Right cardiac atrium (tissue), 5 donors: ENCODE data around the gene SLC39A6. TPM values are rescaled to one million over a fixed set of nuclear protein-coding genes. Genes with fewer than 3 reads are reported as not detected.
"Not testable (repeated sequence)": the region's sequence is repeated elsewhere in the genome, so short reads cannot be mapped to it uniquely, and the experiment has no call there.

ENCODE experiments used
- ATAC-seq, 2 donors: fragments of 200-7000 bp; cut with Tn5 transposase; one replicate each; pipeline versions ENCODE4 v1.8.0 to v1.9.1; 2020; ENCODE audit warnings: moderate library complexity in 2 of 2, mild to moderate bottlenecking in 1 of 2
- DNase-seq, 3 donors: peaks; one replicate each; pipeline ENCODE4 v3.0.0-alpha.2; 2020
- H3K27ac ChIP-seq: one replicate; pipeline ENCODE4 v1.5.1; 2013; ENCODE audit warnings: mild to moderate bottlenecking, low read length, control low read depth, moderate library complexity
- H3K27me3 ChIP-seq: one replicate; pipeline ENCODE4 v1.6.1; 2013; ENCODE audit not compliant: control insufficient read depth, insufficient read depth
- H3K4me1 ChIP-seq: one replicate; pipeline ENCODE4 v1.6.1; 2013; ENCODE audit warnings: low read length; ENCODE audit not compliant: control insufficient read depth, insufficient read depth
- H3K4me3 ChIP-seq: one replicate; pipeline ENCODE4 v1.5.1; 2013; ENCODE audit warnings: low read length, control low read depth
- H3K9me3 ChIP-seq: one replicate; pipeline ENCODE4 v1.6.1; 2013; ENCODE audit warnings: low read length; ENCODE audit not compliant: control insufficient read depth
- WGBS: extraction: QIAGEN DNeasy Blood & Tissue Kit; methylation state at CpG from one replicate; pipeline ENCODE4 v1.1.7; 2013; 5-methylcytosine and 5-hydroxymethylcytosine counted together
- intact Hi-C, 4 donors: fragments of 100-400 bp; cut with DNase I; formaldehyde crosslinking; loops; one replicate each; pipeline versions ENCODE4 v1.11.0 to v1.14.0; 2022 to 2023
- polyA plus RNA-seq: library from polyadenylated mRNA; stranded (reverse); fragments of 200-250 nt; gene quantifications from one replicate; pipeline ENCODE4 v1.2.3, GENCODE V29; 2013
- total RNA-seq, 4 donors: library from RNA; stranded (reverse); fragmentation: NEBNext Ultra II Directional; extraction: Animal tissue kit (Norgen Biotek cat#: 25700); gene quantifications; one replicate each; pipeline ENCODE4 v1.2.1, GENCODE V29; 2021
- donor health status: healthy with polysubstance abuse.
- donor health status: DM: no; HTN: yes; CAD: no.
- donor health status: DM: no; HTN: no; CAD: no.
- donor health status: DM: no; HTN: yes; CAD: no; lungs with severe emphysema.
- donor health status: DM: yes; HTN: yes; CAD: no.

Gene SLC39A6
- total and polyA plus RNA-seq, 5 donors, result 5.5 to 17.1 (median 14.0) TPM

DNA sequence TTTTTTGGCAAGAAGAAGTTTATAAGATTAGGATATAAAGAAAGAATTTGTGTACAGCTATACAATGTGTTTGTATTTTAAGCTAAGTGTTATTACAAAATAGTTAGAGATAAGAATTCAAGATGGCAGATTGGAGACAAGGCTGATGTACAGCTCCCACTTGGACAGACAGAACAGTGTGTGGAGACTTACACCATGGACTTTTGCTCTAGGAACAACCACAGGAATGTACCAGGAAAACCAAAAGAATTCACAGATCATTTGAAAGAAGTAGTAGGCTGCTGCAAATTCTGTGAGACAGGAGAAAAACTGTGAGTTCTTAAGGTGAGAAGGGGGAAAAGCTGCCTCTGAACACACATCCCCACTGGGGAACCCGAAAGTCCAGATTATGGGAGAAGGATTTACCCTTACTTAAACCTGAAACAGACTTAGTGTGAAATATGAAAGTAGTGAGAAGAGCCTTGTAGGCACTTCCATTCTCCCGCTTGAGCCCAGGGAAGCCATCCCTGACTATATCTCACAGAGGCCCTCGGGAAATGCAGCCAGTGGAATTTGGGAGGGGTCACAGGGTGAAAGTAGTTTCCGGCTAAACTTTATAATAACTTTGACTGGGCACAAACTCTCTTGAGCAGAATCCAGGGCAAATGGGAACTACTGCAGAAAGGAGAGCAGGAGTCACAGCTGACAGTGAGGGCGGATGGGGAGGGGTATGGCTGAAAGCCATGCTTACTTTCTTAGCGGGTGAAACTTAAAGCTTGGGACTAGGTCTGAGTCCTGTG lies 50.2 kb downstream of the SLC39A6 start:
- H3K27ac ChIP-seq, result no peak overlapping the region
- intact Hi-C loops, result no loop called here
- no peaks in the 10 kb centered on the region for H3K4me1 ChIP-seq
- ATAC-seq (no peak), DNase-seq (no peak)
- no peaks in the 10 kb centered on the region for H3K9me3 ChIP-seq
- WGBS, result 83% methylated on average over 6 of the region's 6 CpGs
- no peak overlapping the region for H3K4me3 ChIP-seq
- no peaks in the 10 kb centered on the region for H3K27me3 ChIP-seq

DNA sequence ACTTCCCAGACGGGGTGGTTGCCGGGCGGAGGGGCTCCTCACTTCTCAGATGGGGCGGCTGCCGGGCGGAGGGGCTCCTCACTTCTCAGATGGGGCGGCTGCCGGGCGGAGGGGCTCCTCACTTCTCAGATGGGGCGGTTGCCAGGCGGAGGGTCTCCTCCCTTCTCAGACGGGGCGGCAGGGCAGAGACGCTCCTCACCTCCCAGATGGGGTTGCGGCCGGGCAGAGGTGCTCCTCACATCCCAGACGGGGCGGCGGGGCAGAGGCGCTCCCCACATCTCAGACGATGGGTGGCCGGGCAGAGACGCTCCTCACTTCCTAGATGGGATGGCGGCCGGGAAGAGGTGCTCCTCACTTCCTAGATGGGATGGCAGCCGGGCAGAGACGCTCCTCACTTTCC lies 51.4 kb downstream of the SLC39A6 start:
- ATAC-seq, intact Hi-C loops, H3K4me3 ChIP-seq, H3K27ac ChIP-seq, H3K4me1 ChIP-seq, H3K27me3 ChIP-seq, H3K9me3 ChIP-seq: not testable (repeated sequence)
- WGBS, result 97% methylated on average over 22 of the region's 27 CpGs
- peak in 1 of 3 donors; percentile 58 for DNase-seq

DNA sequence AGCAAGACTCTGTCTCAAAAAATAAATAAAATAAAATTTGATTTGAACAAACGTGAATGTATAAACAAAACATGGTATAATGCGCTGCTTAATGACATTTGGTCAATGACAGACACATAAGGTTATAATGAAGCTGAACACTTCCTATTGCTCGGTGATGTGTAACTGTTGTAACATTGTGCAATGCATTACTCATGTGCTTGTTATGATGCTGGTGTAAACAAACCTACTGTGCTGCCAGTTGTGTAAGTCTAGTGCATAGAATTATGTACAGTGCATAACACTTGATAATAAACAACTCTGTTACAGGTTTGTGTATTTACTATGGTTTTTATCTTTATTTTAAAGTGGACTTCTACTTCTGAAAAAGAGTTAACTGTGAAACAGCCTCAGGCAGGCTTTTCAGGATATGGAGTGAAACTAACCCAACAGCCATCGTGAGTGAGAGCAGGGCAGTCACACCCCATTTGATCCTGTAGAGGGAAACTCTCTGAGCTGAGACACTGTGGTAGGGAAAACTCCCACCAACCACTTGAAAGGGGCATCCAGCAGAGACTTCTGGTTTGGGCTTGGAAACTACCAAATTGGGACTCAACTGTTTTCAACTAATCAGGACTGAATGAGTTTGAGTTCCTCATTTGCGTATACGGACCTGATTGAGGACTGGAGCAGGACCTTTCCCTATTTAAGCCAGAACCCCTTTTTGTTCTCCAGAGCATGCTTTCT lies 53.1 kb downstream of the SLC39A6 start:
- Histone ChIP-seq H3K27ac (no peak overlapping the region), H3K4me1 (no peaks in the 10 kb centered on the region), H3K9me3 (no peaks in the 10 kb centered on the region), H3K4me3 (no peak overlapping the region), H3K27me3 (no peaks in the 10 kb centered on the region)
- WGBS, result 72% methylated on average over 6 of the region's 6 CpGs
- ATAC-seq (no peak), DNase-seq (no peak)
- intact Hi-C loops, result no loop called here

DNA sequence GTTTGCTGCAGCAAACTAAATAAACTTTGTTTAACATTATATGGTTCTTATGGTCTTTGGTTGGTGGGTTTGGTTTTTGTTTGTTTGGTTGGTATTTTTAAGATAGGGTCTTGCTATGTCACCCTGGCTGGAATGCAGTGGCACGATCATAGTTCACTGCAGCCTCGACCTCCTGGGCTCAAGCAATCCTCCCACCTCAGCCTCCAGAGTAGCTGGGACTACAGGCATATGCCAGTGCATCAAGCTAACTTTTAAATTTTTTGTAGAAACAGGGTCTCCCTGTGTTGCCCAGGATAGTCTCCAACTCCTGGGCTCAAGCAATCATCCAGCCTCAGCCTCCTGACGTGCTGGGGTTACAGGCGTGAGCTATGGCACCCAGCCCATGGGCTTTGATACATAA lies 54.7 kb downstream of the SLC39A6 start:
- H3K27me3 ChIP-seq, result no peaks in the 10 kb centered on the region
- no peak overlapping the region for H3K4me3 ChIP-seq
- ATAC-seq, result no peak
- H3K27ac ChIP-seq, result no peak overlapping the region
- no peak for DNase-seq
- WGBS, result 82% methylated on average over 4 of the region's 4 CpGs
- no peaks in the 10 kb centered on the region for H3K4me1 ChIP-seq
- intact Hi-C loops, result no loop called here
- no peaks in the 10 kb centered on the region for H3K9me3 ChIP-seq

DNA sequence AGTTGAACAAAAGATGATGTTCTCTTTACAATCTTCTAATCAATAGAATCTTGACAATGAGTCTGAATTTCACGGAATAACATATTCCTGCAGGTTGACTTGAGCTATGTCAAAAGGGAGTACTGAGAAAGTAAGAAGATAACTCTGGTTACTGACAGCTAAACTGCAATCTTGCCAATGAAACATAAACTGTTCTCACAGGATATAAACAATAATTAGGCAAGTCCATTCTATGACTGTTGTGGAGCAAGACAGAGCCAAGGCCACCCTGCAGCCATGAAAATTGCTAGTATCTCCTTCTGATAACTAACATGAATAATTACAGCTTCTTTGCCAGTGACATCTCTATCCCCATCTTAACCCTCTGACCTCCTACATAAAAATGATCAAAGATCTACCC lies 55.5 kb downstream of the SLC39A6 start:
- no peak overlapping the region for H3K4me3 ChIP-seq
- no peaks in the 10 kb centered on the region for H3K4me1 ChIP-seq
- H3K27ac ChIP-seq, result no peak overlapping the region
- no peaks in the 10 kb centered on the region for H3K27me3 ChIP-seq
- DNase-seq, result no peak
- intact Hi-C loops, result no loop called here
- no peak for ATAC-seq
- H3K9me3 ChIP-seq, result no peaks in the 10 kb centered on the region
- 70% methylated on average over 1 of the region's 1 CpG for WGBS

DNA sequence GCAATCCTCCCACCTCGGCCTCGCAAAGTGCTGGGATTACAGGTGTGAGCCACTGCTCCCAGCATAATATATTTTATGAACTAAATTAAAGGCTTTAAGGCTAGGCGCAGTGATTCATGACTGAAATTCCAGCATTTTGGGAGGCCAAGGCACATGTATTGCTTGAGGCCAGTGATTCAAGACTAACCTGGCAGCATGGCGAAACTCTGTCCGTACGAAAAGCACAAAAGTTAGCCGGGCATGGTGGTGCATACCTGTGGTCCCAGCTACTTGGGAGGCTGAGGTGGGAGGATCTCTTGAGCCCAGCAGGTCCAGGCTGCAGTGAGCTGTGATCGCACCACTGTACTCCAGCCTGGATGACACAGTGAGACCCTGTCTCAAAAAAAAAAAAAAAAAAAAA lies 56.7 kb downstream of the SLC39A6 start:
- intact Hi-C loops, H3K4me1 ChIP-seq, H3K9me3 ChIP-seq, ATAC-seq, H3K27ac ChIP-seq, H3K27me3 ChIP-seq, H3K4me3 ChIP-seq, DNase-seq: not testable (repeated sequence)
- WGBS, result 94% methylated on average over 8 of the region's 8 CpGs

DNA sequence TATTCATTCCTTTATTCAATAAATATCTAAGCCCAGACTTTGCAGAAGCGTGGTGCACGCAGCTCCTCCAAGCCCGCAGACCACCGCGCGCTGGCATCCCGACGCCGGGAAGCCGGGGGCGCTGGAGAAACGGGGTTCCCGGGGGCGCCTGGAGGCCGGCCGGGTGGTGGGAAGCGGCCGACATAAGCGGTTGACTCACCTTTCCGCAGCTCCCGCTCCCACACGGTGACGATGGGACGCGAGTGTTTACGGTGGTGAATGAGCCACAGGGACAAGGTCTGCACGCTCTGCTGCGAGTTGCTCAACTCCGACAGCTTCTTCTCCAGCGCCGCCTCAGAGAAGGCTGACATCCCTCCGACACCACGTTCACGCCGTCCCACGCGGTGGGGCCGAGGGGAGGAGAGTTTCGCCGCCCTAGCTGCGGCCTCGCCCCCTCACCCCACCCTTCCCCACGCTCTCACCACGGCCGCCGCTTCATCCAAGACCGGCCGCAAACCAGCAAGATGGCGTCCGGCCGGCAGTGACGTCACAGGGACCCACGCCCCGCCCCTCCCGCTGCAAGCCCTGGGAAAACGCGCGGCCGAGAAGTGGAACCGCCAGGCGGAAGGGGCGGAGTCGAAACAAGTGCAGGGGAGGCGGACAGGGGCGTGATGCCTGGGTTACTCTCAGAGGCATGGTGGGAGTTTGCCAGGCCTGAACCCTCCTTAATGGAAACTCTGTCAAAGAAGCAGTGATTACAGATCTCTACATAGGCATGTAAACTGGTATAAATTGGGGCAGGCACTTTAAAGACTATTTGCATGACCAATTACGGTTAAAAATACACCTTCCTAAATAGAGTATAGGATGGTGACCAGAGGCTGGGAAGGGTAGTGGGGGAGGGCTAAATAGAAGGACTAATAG lies 61.8 kb downstream of the SLC39A6 start, which contains the start of gene RPRD1A:
Gene RPRD1A (minus strand): TSS at position 505 of the 903 bp plus-strand sequence. CDS start 155 bp downstream, at position 350.
- ATAC-seq, result peak; percentile 99
- DNase-seq, result peak; percentile 98 to 99 (median 99)
- Histone ChIP-seq H3K4me1 (no peaks in the 10 kb centered on the region), H3K27me3 (no peaks in the 10 kb centered on the region), H3K27ac (peak within 1 kb of the TSS; percentile 86), H3K4me3 (peak within 1 kb of the TSS; percentile 89), H3K9me3 (no peaks in the 10 kb centered on the region)
- under 1% methylated on average over 66 of the region's 66 CpGs for WGBS
- intact Hi-C loops, result loop anchor here in 1 of 4 donors (10.0 kb wide), 1 partner anchor 57 kb away; the partner anchor contains the start of genes ELP2 and SLC39A6

DNA sequence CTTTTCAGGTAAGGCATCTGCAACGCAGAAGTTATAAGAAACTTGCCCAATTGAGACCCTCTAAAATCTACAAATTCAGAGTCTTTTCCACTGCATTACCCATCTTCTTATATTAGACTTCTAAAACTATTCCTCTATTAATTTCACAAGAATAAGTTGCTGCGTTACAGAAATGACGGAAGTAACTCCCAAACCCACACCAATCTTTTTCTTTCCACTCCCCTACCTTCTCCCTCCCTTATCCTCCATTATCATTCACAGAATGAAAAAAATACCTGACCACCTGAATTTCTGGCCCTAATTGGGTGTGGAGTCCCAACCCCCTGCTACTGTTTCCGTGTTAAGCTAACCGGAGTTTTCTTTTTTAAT lies 62.5 kb downstream of the SLC39A6 start:
- H3K27me3 ChIP-seq, result no peaks in the 10 kb centered on the region
- ATAC-seq, result peak in 1 of 2 donors; percentile 4
- no peaks in the 10 kb centered on the region for H3K9me3 ChIP-seq
- no peak for DNase-seq
- intact Hi-C loops, result loop anchor here in 1 of 4 donors (10.0 kb wide), 1 partner anchor 58 kb away; the partner anchor contains the start of genes ELP2 and SLC39A6
- peak overlapping the region; percentile 89 for H3K4me3 ChIP-seq
- 1% methylated on average over 5 of the region's 5 CpGs for WGBS
- peak overlapping the region; percentile 86 for H3K27ac ChIP-seq
- no peaks in the 10 kb centered on the region for H3K4me1 ChIP-seq

DNA sequence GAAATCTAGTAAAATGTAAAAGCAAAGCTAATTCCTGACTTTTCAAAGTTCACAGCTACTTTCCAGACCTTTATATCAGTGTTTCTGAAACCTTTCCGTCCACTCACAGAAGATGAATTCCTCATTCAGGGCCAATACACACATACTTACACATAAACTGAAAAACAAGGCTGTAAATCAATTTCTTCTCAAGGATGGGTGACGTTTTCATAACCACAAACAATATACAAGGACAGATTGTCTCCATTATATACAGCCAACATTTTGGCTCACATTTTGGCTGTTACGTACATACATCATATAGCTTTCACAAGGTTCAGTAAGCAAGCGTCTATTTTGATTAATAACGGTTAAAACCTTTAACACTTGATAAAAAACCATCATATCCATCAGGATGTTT lies 63.1 kb downstream of the SLC39A6 start:
- ATAC-seq, result no peak
- peak overlapping the region; percentile 89 for H3K4me3 ChIP-seq
- intact Hi-C loops, result loop anchor here in 1 of 4 donors (10.0 kb wide), 1 partner anchor 59 kb away; the partner anchor contains the start of genes ELP2 and SLC39A6

DNA sequence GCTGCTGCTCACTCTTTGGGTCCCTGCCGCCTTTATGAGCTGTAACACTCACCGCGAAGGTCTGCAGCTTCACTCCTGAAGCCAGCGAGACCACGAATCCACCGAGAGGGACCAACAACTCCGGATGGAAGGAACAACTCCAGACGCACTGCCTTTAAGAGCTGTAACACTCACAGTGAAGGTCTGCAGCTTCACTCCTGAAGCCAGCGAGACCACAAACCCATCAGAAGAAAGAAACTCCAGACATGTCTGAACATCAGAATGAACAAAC lies 64.4 kb downstream of the SLC39A6 start:
- not testable (repeated sequence) for DNase-seq, H3K27me3 ChIP-seq, H3K27ac ChIP-seq, H3K4me3 ChIP-seq, H3K9me3 ChIP-seq, ATAC-seq, H3K4me1 ChIP-seq
- intact Hi-C loops, result loop anchor here in 1 of 4 donors (10.0 kb wide), 1 partner anchor 60 kb away; the partner anchor contains the start of genes ELP2 and SLC39A6
- 97% methylated on average over 9 of the region's 9 CpGs for WGBS

More for the DNA sequence above, 63.1 kb downstream of the SLC39A6 start:
- WGBS, result 35% methylated on average over 5 of the region's 5 CpGs
- H3K27me3 ChIP-seq, result no peaks in the 10 kb centered on the region
- no peak for DNase-seq
- H3K4me1 ChIP-seq, result no peaks in the 10 kb centered on the region
- no peaks in the 10 kb centered on the region for H3K9me3 ChIP-seq
- no peak overlapping the region for H3K27ac ChIP-seq
